Activated T-cell treated with anti-CD3 and anti-CD28 coated beads, Interleukin-2, amount 50 U/mL, for 24 hours (primary cell): ENCODE measurements around the gene PSAPL1.

ENCODE experiments used
- DNase-seq: peaks from one replicate; pipeline ENCODE4 v3.0.0-alpha.2; 2020
- H3K27ac Mint-ChIP-seq: 2 replicates; pipeline ENCODE4 v1.8.0; 2020; ENCODE audit warnings: mild to moderate bottlenecking, mixed read lengths
- H3K27me3 Mint-ChIP-seq: 2 replicates; pipeline ENCODE4 v1.8.0; 2020; ENCODE audit warnings: mixed read lengths
- H3K36me3 Mint-ChIP-seq: 2 replicates; pipeline ENCODE4 v1.8.0; 2020; ENCODE audit warnings: low read depth, mixed read lengths
- H3K4me1 Mint-ChIP-seq: 2 replicates; pipeline ENCODE4 v1.8.0; 2020; ENCODE audit warnings: low read depth, mixed read lengths
- H3K4me3 Mint-ChIP-seq: 2 replicates; pipeline ENCODE4 v1.8.0; 2020; ENCODE audit warnings: mild to moderate bottlenecking, moderate library complexity, mixed read lengths
- H3K9me3 Mint-ChIP-seq: 2 replicates; pipeline ENCODE4 v1.8.0; 2020; ENCODE audit warnings: mixed read lengths

Gene PSAPL1

DNA sequence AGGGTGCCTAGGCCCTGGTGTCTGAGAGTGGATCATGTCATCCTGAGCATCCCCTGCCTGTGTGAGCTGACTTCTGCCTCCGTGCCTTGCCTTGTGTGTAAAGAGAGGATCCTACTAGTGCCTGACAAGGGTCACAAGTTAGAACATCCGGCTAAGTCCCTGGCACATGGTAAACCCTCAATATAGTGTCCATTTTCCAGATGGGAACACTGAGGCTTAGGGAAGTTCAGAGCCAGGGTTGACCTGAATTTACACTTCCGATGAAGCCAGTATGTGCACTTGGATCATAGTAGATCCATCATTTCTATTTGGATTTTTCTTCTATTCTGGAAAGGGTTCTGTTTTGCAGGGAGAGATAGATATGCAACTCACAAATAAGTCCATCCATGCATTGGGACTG, 12.5 kb upstream of the PSAPL1 start:
- no peaks in the 10 kb centered on the region for H3K9me3 Mint-ChIP-seq
- H3K36me3 Mint-ChIP-seq = no peaks in the 10 kb centered on the region
- H3K27me3 Mint-ChIP-seq = peaks cover 19% of the 10 kb centered on the region
- H3K4me1 Mint-ChIP-seq = no peaks in the 10 kb centered on the region
- H3K4me3 Mint-ChIP-seq = no peak overlapping the region
- H3K27ac Mint-ChIP-seq = no peak overlapping the region
- no peak for DNase-seq

DNA sequence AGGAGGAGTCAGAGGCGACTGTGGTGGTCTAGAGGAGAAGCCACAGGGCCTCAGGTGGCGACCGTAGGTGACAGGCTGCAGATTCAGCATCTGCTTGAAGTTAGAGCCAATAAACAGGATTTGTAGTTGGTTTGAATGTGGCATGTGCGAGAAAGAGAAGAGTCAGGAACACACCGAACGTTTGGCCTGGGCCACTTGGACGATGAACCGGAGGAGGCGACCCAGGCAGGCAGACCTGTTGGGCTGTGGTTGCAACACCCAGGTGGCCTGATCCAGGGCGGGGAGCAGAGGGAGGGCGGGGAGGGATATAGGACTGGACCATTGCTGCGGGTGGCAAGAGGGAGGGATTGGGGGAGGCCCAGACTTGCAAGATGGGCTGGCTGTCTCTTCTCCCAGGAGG, 10.0 kb upstream of the PSAPL1 start:
- Mint-ChIP-seq H3K9me3 (no peaks in the 10 kb centered on the region), H3K27ac (no peak overlapping the region), H3K4me3 (no peak overlapping the region)

GRCh38 chr4:7444314-7444713, 9.6 kb upstream of the PSAPL1 start:
- Mint-ChIP-seq H3K27ac (no peak overlapping the region), H3K4me3 (no peak overlapping the region), H3K9me3 (no peaks in the 10 kb centered on the region), H3K27me3 (peaks cover 27% of the 10 kb centered on the region), H3K4me1 (no peaks in the 10 kb centered on the region), H3K36me3 (no peaks in the 10 kb centered on the region)
- no peak for DNase-seq

More for the DNA sequence above, 10.0 kb upstream of the PSAPL1 start:
- H3K36me3 Mint-ChIP-seq = no peaks in the 10 kb centered on the region
- H3K4me1 Mint-ChIP-seq = no peaks in the 10 kb centered on the region
- H3K27me3 Mint-ChIP-seq = peaks cover 27% of the 10 kb centered on the region
- no peak for DNase-seq

GRCh38 chr4:7442574-7443162, 7.9 kb upstream of the PSAPL1 start:
- DNase-seq = no peak
- Mint-ChIP-seq H3K9me3 (no peaks in the 10 kb centered on the region), H3K27ac (no peak overlapping the region), H3K36me3 (no peaks in the 10 kb centered on the region), H3K4me3 (no peak overlapping the region), H3K4me1 (no peaks in the 10 kb centered on the region), H3K27me3 (peaks cover 27% of the 10 kb centered on the region)

- Mint-ChIP-seq H3K36me3 (no peaks in the 10 kb centered on the region), H3K4me1 (no peaks in the 10 kb centered on the region), H3K27ac (no peak overlapping the region), H3K4me3 (no peak overlapping the region), H3K27me3 (peaks cover 27% of the 10 kb centered on the region), H3K9me3 (no peaks in the 10 kb centered on the region)
- no peak for DNase-seq
Observed at GRCh38 chr4:7441201-7441600, 6.5 kb upstream of the PSAPL1 start.

GRCh38 chr4:7439699-7440098, 5.0 kb upstream of the PSAPL1 start:
- Mint-ChIP-seq H3K27ac (no peak overlapping the region), H3K27me3 (peaks cover 26% of the 10 kb centered on the region), H3K36me3 (no peaks in the 10 kb centered on the region), H3K9me3 (no peaks in the 10 kb centered on the region), H3K4me3 (no peak overlapping the region), H3K4me1 (no peaks in the 10 kb centered on the region)
- DNase-seq = no peak

DNA sequence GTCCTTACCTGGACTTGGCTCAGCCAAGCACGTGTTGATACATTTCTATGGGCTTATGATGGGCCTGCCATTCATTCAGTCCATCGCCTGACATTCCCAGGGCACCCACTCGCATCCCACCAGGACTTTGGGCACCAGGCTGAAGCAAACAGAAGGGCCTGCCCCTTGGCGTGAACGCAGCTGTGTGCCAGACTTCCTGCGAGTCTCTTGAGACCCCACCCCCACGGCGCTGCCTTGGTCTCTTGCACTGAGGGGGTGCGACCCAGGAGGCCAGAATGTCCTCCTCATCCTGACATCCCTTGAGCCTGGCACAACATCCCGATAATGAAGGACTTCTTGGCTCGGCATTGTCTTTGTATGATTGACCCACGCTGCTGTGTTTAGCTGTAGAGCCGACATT, 1.5 kb upstream of the PSAPL1 start:
- Mint-ChIP-seq H3K36me3 (no peaks in the 10 kb centered on the region), H3K4me3 (no peak overlapping the region), H3K4me1 (no peaks in the 10 kb centered on the region), H3K27ac (no peak overlapping the region), H3K9me3 (no peaks in the 10 kb centered on the region), H3K27me3 (peaks cover 7% of the 10 kb centered on the region)
- no peak for DNase-seq

DNA sequence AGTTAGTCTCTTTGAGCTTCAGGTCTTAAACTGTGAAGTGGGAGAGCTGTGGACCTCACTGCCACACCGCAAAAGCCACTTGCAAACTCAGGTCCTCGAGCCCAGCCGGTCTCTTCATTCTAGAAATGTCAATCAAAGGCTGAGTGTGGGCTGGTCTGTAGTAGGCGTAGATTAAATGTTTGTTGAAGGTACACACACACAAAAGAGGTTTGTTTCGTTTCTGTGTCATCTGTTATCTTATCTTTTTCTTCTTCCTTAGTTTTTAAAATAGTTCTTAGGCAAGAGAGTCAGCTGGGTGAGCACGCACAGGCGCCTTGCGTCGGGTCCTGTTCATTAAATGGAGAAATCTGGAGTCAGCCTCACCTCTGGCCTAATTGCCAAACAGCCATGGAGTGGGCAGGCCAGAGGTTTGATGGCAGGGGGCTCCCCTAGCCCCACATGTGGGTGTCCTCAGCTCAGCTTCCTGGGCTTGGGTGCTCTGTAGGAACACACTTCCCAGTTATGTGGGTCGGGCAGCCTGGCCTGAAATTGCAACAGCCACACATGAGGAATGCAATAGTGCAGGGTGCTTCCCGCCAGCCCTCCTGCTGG, 836 bp upstream of the PSAPL1 start:
- H3K9me3 Mint-ChIP-seq = no peaks in the 10 kb centered on the region
- H3K4me3 Mint-ChIP-seq = no peak overlapping the region
- H3K4me1 Mint-ChIP-seq = no peaks in the 10 kb centered on the region
- H3K27me3 Mint-ChIP-seq = peaks cover 3% of the 10 kb centered on the region
- no peak overlapping the region for H3K27ac Mint-ChIP-seq
- DNase-seq = no peak
- no peaks in the 10 kb centered on the region for H3K36me3 Mint-ChIP-seq

GRCh38 chr4:7434141-7434765, 477 bp downstream of the PSAPL1 start:
- no peaks in the 10 kb centered on the region for H3K36me3 Mint-ChIP-seq
- H3K4me3 Mint-ChIP-seq = no peak overlapping the region
- no peak overlapping the region for H3K27ac Mint-ChIP-seq
- H3K4me1 Mint-ChIP-seq = no peaks in the 10 kb centered on the region
- H3K9me3 Mint-ChIP-seq = no peaks in the 10 kb centered on the region
- no peaks in the 10 kb centered on the region for H3K27me3 Mint-ChIP-seq
- no peak for DNase-seq

DNA sequence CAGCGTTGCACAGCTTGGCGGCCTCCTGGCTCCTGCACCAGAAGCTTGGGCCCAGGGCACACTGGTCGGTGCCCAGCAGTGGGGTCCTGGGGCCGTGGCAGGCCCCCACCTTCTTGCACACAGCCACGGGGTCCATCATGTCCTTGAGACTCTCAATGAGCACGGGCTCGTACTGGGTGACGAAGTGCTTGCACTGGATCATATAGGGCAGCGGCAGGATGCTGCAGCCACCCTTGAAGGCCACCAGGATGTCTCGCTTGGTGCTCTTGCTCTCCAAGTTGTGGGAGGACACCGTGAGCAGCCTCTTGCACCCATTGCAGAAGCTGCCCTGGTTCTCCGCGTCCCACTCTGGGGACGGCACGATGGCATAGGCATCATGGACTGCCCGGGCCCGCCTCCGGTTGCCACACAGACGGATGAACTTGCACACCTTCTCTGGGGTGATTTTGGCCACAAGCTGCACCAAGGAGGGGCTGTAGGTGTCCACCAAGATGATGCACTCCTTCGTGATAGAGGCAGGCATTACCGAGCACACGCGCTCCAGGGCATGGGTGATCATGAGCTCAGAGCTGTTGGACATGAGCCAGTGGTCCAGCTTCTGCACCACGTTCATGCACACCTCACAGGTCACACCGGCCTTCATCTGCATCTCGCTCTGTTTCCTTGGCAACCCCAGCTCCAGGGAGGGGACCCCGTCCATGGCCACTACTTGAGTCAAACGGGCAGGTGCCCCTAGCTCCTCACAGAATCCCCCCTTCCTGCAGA, 1.2 kb downstream of the PSAPL1 start:
- no peak overlapping the region for H3K4me3 Mint-ChIP-seq
- H3K27ac Mint-ChIP-seq = no peak overlapping the region
- H3K9me3 Mint-ChIP-seq = no peaks in the 10 kb centered on the region
- no peaks in the 10 kb centered on the region for H3K36me3 Mint-ChIP-seq
- DNase-seq = no peak
- H3K4me1 Mint-ChIP-seq = no peaks in the 10 kb centered on the region
- H3K27me3 Mint-ChIP-seq = no peaks in the 10 kb centered on the region

DNA sequence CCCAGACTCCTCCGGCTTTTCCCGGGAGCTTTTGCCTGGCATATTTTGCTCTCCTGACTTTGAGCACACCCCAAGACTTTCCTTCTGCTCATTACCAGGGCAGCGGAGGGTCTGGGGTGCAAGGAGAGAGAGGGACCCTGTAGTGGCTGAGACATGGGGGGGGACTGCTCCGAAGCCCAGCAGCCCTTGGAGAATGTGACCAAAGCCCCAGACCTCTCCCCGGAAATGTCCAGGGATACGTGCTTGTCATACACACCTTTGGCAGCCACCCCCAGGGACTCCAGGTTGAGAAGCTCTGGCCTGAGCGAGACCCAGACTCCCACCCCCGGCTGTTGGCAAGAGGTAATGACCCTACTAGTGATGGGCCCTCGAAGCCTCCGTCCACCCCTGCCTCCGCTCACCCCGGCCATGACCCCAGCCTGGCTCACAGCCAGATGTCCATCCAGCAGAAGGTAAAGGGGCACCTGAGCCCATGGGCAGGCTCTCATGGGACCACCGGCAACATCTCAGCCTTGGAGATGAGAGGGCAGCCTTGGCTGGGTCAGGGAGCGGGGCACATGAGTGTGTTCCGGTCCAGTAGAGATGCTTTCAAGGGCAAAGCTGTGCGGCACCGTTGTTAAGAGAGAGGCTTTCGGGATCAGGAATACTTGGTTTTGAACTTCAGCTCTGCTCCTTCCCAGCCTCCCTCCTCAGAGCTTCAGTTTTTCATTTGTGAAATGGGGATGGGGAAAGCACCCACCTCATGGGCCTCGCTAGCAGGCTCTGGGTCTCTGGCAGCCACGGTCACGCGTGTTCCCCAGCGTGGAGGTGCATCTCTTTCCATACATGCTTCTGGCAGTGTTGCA, 2.0 kb downstream of the PSAPL1 start:
- H3K27ac Mint-ChIP-seq = no peak overlapping the region
- H3K9me3 Mint-ChIP-seq = no peaks in the 10 kb centered on the region
- no peaks in the 10 kb centered on the region for H3K36me3 Mint-ChIP-seq
- H3K4me3 Mint-ChIP-seq = no peak overlapping the region
- no peaks in the 10 kb centered on the region for H3K4me1 Mint-ChIP-seq
- DNase-seq = no peak
- H3K27me3 Mint-ChIP-seq = no peaks in the 10 kb centered on the region

- Mint-ChIP-seq H3K4me3 (no peak overlapping the region), H3K9me3 (no peaks in the 10 kb centered on the region), H3K4me1 (no peaks in the 10 kb centered on the region), H3K36me3 (no peaks in the 10 kb centered on the region), H3K27ac (no peak overlapping the region), H3K27me3 (peaks cover 2% of the 10 kb centered on the region)
- no peak for DNase-seq
Observed at GRCh38 chr4:7431696-7432530, 2.8 kb downstream of the PSAPL1 start.

GRCh38 chr4:7430965-7431695, 3.6 kb downstream of the PSAPL1 start:
- no peaks in the 10 kb centered on the region for H3K36me3 Mint-ChIP-seq
- DNase-seq = no peak
- H3K27ac Mint-ChIP-seq = no peak overlapping the region
- no peak overlapping the region for H3K4me3 Mint-ChIP-seq
- no peaks in the 10 kb centered on the region for H3K9me3 Mint-ChIP-seq
- peaks cover 2% of the 10 kb centered on the region for H3K27me3 Mint-ChIP-seq
- H3K4me1 Mint-ChIP-seq = no peaks in the 10 kb centered on the region
